HepG2 (cell line): Measurements from ENCODE around the gene GNMT. TPM values are rescaled to one million over a fixed set of nuclear protein-coding genes. Genes with fewer than 3 reads are reported as not detected.

Experiments used
- GATAD2A ChIP-seq: IDR thresholded peaks from 2 replicates; pipeline ENCODE4 v1.6.1; 2016
- HES4 ChIP-seq: sonication (generic); formaldehyde crosslinking; IDR thresholded peaks from 2 replicates; pipeline ENCODE4 v1.9.0; 2021; ENCODE audit warnings: mild to moderate bottlenecking, missing genetic modification reagents, borderline replicate concordance
- HIVEP1 ChIP-seq: sonication (generic); formaldehyde crosslinking; IDR thresholded peaks from 2 replicates; pipeline ENCODE4 v1.4.0; 2020; ENCODE audit warnings: mild to moderate bottlenecking, missing genetic modification reagents
- NAIF1 ChIP-seq: sonication (generic); formaldehyde crosslinking; IDR thresholded peaks from 2 replicates; pipeline ENCODE4 v1.5.0; 2020; ENCODE audit warnings: mild to moderate bottlenecking, missing genetic modification reagents, borderline replicate concordance
- NFE2L2 ChIP-seq: fragments of 150-350 bp; IDR thresholded peaks from 2 replicates; pipeline ENCODE4 v1.6.1; 2014; ENCODE audit warnings: low read length
- ZNF10 ChIP-seq: sonication (generic); formaldehyde crosslinking; IDR thresholded peaks from 2 replicates; pipeline ENCODE4 v1.4.0; 2020; ENCODE audit warnings: mild to moderate bottlenecking, low read depth, missing genetic modification reagents, borderline replicate concordance
- ZNF17 ChIP-seq: sonication (generic); formaldehyde crosslinking; IDR thresholded peaks from 2 replicates; pipeline ENCODE4 v1.5.0; 2020; ENCODE audit warnings: mild to moderate bottlenecking, missing genetic modification reagents
- ZNF234 ChIP-seq: sonication (generic); formaldehyde crosslinking; conservative IDR thresholded peaks from 2 replicates; pipeline ENCODE4 v1.5.1; 2020; ENCODE audit warnings: mild to moderate bottlenecking, missing genetic modification reagents
- ZNF383 ChIP-seq: sonication (generic); formaldehyde crosslinking; IDR thresholded peaks from 2 replicates; pipeline ENCODE4 v1.4.0; 2020; ENCODE audit warnings: missing genetic modification reagents, mild to moderate bottlenecking, borderline replicate concordance
- ZNF563 ChIP-seq: sonication (generic); formaldehyde crosslinking; IDR thresholded peaks from 2 replicates; pipeline ENCODE4 v1.8.0; 2022; ENCODE audit warnings: mild to moderate bottlenecking, moderate library complexity, missing genetic modification reagents
- ZNF570 ChIP-seq: sonication (generic); formaldehyde crosslinking; IDR thresholded peaks from 2 replicates; pipeline ENCODE4 v1.4.0; 2020; ENCODE audit warnings: mild to moderate bottlenecking, missing genetic modification reagents, borderline replicate concordance
- ZNF781 ChIP-seq: sonication (generic); formaldehyde crosslinking; IDR thresholded peaks from 2 replicates; pipeline ENCODE4 v1.5.1; 2020; ENCODE audit warnings: borderline replicate concordance, mild to moderate bottlenecking, missing genetic modification reagents; ENCODE audit errors: not compliant biosample characterization
- ZNF790 ChIP-seq: sonication (generic); formaldehyde crosslinking; IDR thresholded peaks from 2 replicates; pipeline ENCODE4 v1.8.0; 2022; ENCODE audit warnings: missing genetic modification reagents, mild to moderate bottlenecking, borderline replicate concordance
- ZSCAN21 ChIP-seq: sonication (generic); formaldehyde crosslinking; IDR thresholded peaks from 2 replicates; pipeline ENCODE4 v1.8.0; 2022; ENCODE audit warnings: mild to moderate bottlenecking, missing genetic modification reagents, moderate library complexity, borderline replicate concordance
- polyA plus RNA-seq, 8 experiments: library from polyadenylated mRNA; depleted of rRNA in 3 of 8; stranded (reverse) in 7 of 8; unstranded in 1 of 8; fragments of >200 nt; fragmentation: Illumina TruSeq in 4 of 8; extraction: Trizol in 4 of 8; gene quantifications; 2 replicates each; pipeline versions ENCODE4 v1.2.1 to v1.2.3, GENCODE V29; 2011 to 2016; ENCODE audit warnings: low read depth in 4 of 8, missing spikeins in 1 of 8, mixed read lengths in 1 of 8; ENCODE audit not compliant: insufficient read depth in 1 of 8
- total RNA-seq, 5 experiments: library from RNA; depleted of rRNA; stranded (reverse); fragments of >200 nt; fragmentation: Illumina TruSeq; extraction: Trizol; gene quantifications; 2 replicates each; pipeline ENCODE4 v1.2.3, GENCODE V29; 2016; ENCODE audit warnings: low read depth in 1 of 5
- TF ChIP-seq, protein P1 (sequence below): fragments of 450-650 bp; IDR thresholded peaks from 2 replicates; pipeline ENCODE4 v1.6.1; 2017; ENCODE audit warnings: mild to moderate bottlenecking
- TF ChIP-seq, protein P2 (sequence below): sonication (generic); formaldehyde crosslinking; IDR thresholded peaks from 2 replicates; pipeline ENCODE4 v1.8.0; 2022; ENCODE audit warnings: mild to moderate bottlenecking, missing genetic modification reagents; ENCODE audit not compliant: insufficient replicate concordance
- TF ChIP-seq, protein P3 (sequence below): conservative IDR thresholded peaks from 2 replicates; pipeline ENCODE4 v1.6.1; 2018; ENCODE audit warnings: missing genetic modification reagents
- TF ChIP-seq, protein P4 (sequence below): sonication (generic); formaldehyde crosslinking; IDR thresholded peaks from 2 replicates; pipeline ENCODE4 v1.4.0; 2020; ENCODE audit warnings: missing genetic modification reagents

Gene GNMT
- total and polyA plus RNA-seq, 2 of the 13 experiments (the other 11 are each of a cell fraction or from before 2014, with no cell fraction given) = 2.8 to 7.0 TPM

DNA sequence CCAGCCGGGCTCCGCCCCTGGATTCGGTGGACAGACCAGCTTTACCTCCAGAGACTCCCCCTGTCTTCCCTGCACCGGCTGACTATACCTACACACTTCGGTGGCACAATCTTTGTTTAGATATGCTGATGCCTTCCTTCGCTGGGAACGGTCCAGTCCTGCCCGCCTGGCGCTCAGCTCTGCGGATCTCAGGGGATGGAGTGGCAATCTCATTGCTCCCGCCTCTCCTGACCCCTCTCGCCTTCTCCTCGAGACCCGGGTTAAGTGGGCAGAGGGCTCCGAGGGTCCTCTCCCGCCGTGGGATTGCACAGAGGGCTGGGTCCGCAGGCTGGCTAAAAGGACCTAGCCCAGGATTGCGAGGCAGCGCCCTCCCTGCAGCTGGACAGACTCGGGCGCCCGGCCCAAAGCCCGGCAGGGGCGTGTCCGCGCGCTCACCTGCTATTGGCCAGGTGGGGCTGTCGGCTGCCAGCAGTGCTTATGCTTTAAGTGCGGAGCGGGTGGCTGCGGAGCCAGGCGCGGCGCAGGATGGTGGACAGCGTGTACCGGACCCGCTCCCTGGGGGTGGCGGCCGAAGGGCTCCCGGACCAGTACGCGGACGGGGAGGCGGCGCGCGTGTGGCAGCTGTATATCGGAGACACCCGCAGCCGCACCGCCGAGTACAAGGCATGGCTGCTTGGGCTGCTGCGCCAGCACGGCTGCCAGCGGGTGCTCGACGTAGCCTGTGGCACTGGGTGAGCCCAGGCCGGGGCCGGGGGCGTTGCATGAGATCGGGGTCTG is at the start of gene GNMT (continued):
- TF ChIP-seq ZNF570 (no peak), ZNF383 (no peak), ZSCAN21 (CRISPR knock-in tag) (peak; percentile 73; the same call in 1 of the 2 replicates), ZNF234 (CRISPR knock-in tag) (0 out of 2 replicates have a peak, but pooled peaks have one; percentile 11), ZNF17 (CRISPR knock-in tag) (no peak), NAIF1 (CRISPR knock-in tag) (no peak), GATAD2A (CRISPR knock-in tag) (peak; percentile 62; the same call in 1 of the 2 replicates), HES4 (no peak), NFE2L2 (no peak), ZNF790 (CRISPR knock-in tag) (no peak), ZNF563 (CRISPR knock-in tag) (no peak), HIVEP1 (CRISPR knock-in tag) (peak; percentile 11; the same call in 1 of the 2 replicates), ZNF781 (CRISPR knock-in tag) (no peak), ZNF10 (CRISPR knock-in tag) (no peak)
- TF ChIP-seq, protein P1, sequence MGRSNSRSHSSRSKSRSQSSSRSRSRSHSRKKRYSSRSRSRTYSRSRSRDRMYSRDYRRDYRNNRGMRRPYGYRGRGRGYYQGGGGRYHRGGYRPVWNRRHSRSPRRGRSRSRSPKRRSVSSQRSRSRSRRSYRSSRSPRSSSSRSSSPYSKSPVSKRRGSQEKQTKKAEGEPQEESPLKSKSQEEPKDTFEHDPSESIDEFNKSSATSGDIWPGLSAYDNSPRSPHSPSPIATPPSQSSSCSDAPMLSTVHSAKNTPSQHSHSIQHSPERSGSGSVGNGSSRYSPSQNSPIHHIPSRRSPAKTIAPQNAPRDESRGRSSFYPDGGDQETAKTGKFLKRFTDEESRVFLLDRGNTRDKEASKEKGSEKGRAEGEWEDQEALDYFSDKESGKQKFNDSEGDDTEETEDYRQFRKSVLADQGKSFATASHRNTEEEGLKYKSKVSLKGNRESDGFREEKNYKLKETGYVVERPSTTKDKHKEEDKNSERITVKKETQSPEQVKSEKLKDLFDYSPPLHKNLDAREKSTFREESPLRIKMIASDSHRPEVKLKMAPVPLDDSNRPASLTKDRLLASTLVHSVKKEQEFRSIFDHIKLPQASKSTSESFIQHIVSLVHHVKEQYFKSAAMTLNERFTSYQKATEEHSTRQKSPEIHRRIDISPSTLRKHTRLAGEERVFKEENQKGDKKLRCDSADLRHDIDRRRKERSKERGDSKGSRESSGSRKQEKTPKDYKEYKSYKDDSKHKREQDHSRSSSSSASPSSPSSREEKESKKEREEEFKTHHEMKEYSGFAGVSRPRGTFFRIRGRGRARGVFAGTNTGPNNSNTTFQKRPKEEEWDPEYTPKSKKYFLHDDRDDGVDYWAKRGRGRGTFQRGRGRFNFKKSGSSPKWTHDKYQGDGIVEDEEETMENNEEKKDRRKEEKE = no peak
- TF ChIP-seq, protein P2, sequence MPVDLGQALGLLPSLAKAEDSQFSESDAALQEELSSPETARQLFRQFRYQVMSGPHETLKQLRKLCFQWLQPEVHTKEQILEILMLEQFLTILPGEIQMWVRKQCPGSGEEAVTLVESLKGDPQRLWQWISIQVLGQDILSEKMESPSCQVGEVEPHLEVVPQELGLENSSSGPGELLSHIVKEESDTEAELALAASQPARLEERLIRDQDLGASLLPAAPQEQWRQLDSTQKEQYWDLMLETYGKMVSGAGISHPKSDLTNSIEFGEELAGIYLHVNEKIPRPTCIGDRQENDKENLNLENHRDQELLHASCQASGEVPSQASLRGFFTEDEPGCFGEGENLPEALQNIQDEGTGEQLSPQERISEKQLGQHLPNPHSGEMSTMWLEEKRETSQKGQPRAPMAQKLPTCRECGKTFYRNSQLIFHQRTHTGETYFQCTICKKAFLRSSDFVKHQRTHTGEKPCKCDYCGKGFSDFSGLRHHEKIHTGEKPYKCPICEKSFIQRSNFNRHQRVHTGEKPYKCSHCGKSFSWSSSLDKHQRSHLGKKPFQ (CRISPR knock-in tag) = peak; percentile 80
- TF ChIP-seq, protein P3, sequence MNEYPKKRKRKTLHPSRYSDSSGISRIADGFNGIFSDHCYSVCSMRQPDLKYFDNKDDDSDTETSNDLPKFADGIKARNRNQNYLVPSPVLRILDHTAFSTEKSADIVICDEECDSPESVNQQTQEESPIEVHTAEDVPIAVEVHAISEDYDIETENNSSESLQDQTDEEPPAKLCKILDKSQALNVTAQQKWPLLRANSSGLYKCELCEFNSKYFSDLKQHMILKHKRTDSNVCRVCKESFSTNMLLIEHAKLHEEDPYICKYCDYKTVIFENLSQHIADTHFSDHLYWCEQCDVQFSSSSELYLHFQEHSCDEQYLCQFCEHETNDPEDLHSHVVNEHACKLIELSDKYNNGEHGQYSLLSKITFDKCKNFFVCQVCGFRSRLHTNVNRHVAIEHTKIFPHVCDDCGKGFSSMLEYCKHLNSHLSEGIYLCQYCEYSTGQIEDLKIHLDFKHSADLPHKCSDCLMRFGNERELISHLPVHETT = 0 out of 2 replicates have a peak, but pooled peaks have one; percentile 38
- TF ChIP-seq, protein P4, sequence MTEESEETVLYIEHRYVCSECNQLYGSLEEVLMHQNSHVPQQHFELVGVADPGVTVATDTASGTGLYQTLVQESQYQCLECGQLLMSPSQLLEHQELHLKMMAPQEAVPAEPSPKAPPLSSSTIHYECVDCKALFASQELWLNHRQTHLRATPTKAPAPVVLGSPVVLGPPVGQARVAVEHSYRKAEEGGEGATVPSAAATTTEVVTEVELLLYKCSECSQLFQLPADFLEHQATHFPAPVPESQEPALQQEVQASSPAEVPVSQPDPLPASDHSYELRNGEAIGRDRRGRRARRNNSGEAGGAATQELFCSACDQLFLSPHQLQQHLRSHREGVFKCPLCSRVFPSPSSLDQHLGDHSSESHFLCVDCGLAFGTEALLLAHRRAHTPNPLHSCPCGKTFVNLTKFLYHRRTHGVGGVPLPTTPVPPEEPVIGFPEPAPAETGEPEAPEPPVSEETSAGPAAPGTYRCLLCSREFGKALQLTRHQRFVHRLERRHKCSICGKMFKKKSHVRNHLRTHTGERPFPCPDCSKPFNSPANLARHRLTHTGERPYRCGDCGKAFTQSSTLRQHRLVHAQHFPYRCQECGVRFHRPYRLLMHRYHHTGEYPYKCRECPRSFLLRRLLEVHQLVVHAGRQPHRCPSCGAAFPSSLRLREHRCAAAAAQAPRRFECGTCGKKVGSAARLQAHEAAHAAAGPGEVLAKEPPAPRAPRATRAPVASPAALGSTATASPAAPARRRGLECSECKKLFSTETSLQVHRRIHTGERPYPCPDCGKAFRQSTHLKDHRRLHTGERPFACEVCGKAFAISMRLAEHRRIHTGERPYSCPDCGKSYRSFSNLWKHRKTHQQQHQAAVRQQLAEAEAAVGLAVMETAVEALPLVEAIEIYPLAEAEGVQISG (CRISPR knock-in tag) = peak; percentile 63
